Right atrium auricular region (tissue), 2 donors: Measurements from ENCODE around the gene MCC. TPM values are rescaled to one million over a fixed set of nuclear protein-coding genes. Genes with fewer than 3 reads are reported as not detected.

Experiments
- DNase-seq: peaks from one replicate; pipeline ENCODE4 v3.0.0-alpha.2; 2019; ENCODE audit warnings: low spot score
- H3K27ac ChIP-seq, 2 donors: fragments of 200-600 bp; sonication (generic); 1 replicate in 1 of 2; 2 replicates in 1 of 2; pipeline ENCODE4 v1.5.1; 2016 to 2019
- H3K27me3 ChIP-seq, 2 donors: fragments of 200-600 bp; sonication (generic); one replicate each; pipeline versions ENCODE4 v1.5.1 to v1.6.0; 2017 to 2019
- H3K36me3 ChIP-seq: fragments of 200-600 bp; sonication (generic); one replicate; pipeline ENCODE4 v1.5.1; 2016
- H3K4me1 ChIP-seq, 2 donors: fragments of 200-600 bp; sonication (generic); one replicate each; pipeline versions ENCODE4 v1.5.1 to v1.6.0; 2017 to 2019
- H3K4me3 ChIP-seq, 2 donors: fragments of 200-600 bp; sonication (generic); 1 replicate in 1 of 2; 2 replicates in 1 of 2; pipeline ENCODE4 v1.5.1; 2017 to 2019; ENCODE audit warnings: mild to moderate bottlenecking in 1 of 2, moderate library complexity in 1 of 2
- H3K9me3 ChIP-seq, 2 donors: fragments of 200-600 bp; sonication (generic); one replicate each; pipeline ENCODE4 v1.5.1; 2019
- CTCF ChIP-seq, 2 donors: fragments of 200-600 bp; sonication (generic); IDR thresholded peaks; one replicate each; pipeline ENCODE4 v1.5.1; 2019; ENCODE audit warnings: antibody characterized with exemption in 2 of 2
- total RNA-seq, 2 donors: library from RNA; depleted of rRNA; stranded (reverse); fragments of >200 nt; gene quantifications; one replicate each; pipeline ENCODE4 v1.1.0, GENCODE V29; 2016

The MCC gene
- total RNA-seq, 2 donors from 2014 or later = 28.8 to 31.7 TPM

GRCh38 chr5:113319256-113320053 is 168.8 kb downstream of the MCC start:
- Histone ChIP-seq H3K27ac (no peak overlapping the region), H3K9me3 (no peaks in the 10 kb centered on the region), H3K27me3 (no peaks in the 10 kb centered on the region), H3K4me3 (no peak overlapping the region), H3K4me1 (peaks cover 0 to 15% of the 10 kb centered on the region in 2 donors), H3K36me3 (no peaks in the 10 kb centered on the region)
- TF ChIP-seq CTCF (IDR thresholded peaks at IDR 0.05) = no peak
- DNase-seq = no peak

DNA sequence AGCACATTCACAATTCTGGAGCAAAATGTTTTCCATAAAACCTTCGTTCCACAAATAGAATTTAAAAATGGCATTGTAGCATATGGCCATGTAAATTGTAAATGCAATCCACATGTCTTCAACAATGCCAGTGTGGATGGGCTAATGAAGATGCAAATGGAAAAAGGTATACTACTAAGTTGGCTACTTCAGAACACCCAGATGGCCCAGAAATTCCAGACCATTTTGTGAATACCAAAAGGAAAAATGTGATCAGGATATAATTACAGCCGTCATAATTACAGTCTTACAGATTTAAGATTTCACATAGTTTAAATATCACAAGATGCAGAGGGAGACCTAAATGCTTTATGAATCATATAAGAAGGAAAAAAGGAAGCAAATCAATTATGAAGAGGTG is 170.6 kb downstream of the MCC start:
- Histone ChIP-seq H3K9me3 (no peaks in the 10 kb centered on the region), H3K27me3 (no peaks in the 10 kb centered on the region), H3K4me1 (peaks cover 0 to 15% of the 10 kb centered on the region in 2 donors), H3K4me3 (no peak overlapping the region), H3K27ac (no peak overlapping the region), H3K36me3 (no peaks in the 10 kb centered on the region)
- TF ChIP-seq CTCF (IDR thresholded peaks at IDR 0.05) = no peak
- no peak for DNase-seq

DNA sequence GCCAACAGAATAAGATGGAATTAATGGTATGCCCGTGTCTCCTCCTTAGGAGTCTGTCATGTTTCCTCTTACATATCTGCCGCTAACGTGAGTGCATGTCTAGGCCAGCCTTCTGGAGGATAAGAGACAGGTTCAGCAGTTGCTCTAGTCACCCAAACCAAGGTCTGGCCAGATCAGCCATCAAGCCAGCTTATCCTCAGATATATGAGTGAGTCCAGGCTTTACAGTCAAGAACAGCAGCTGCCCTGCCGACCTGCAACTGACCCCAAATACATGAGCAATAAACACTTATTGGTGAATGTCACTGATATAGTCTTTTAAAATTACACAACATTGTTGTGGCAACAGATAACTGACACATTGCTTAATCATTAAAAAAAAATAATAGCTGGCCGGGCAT is 177.0 kb downstream of the MCC start:
- DNase-seq = no peak
- no peaks in the 10 kb centered on the region for H3K36me3 ChIP-seq
- H3K9me3 ChIP-seq = no peaks in the 10 kb centered on the region
- H3K27me3 ChIP-seq = no peaks in the 10 kb centered on the region
- no peaks in the 10 kb centered on the region for H3K4me1 ChIP-seq
- no peak for TF ChIP-seq CTCF (IDR thresholded peaks at IDR 0.05)
- no peak overlapping the region for H3K4me3 ChIP-seq
- no peak overlapping the region for H3K27ac ChIP-seq

DNA sequence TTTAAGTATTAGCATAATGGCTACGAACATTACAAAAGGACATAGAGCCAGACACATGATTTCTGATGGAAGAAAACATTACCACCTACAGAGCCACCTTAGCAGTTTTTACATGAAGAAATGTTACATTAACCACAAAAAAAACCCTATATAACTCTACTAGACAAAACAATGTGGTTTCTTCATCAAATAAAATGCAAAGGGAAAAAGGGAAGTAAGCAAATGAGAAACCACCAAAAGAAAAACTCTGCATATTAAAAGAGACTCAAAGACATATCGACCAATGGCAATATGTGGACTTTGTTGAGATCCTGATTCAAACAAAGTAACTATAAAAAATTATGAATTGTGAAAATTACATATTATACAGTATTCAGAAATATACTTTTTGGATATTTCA is 186.1 kb downstream of the MCC start:
- Histone ChIP-seq H3K4me3 (no peak overlapping the region), H3K27ac (no peak overlapping the region), H3K27me3 (no peaks in the 10 kb centered on the region), H3K36me3 (no peaks in the 10 kb centered on the region), H3K9me3 (no peaks in the 10 kb centered on the region), H3K4me1 (no peaks in the 10 kb centered on the region)
- no peak for DNase-seq
- TF ChIP-seq CTCF (IDR thresholded peaks at IDR 0.05) = no peak

DNA sequence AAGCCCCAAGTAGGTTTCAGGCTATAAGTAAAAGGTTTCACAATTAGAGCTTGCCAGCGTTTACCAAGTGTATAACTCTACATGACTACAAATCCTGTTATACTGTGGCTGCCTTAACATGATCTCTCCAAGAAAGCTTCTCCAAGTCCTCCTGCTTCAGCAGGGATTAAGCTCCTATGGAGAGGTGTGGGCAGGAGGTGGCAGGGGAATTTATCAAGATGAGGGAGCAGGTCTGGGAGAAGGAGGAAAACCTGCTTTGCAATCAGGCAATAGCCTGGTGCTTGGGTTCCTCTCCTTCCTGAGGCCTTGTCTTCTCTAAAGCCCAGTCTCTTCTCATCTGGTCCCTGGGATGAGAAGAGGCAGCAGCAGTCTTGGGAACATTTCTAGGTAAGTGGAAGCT is 188.7 kb downstream of the MCC start:
- Histone ChIP-seq H3K4me3 (no peak overlapping the region), H3K27me3 (no peaks in the 10 kb centered on the region), H3K27ac (no peak overlapping the region), H3K9me3 (no peaks in the 10 kb centered on the region), H3K36me3 (no peaks in the 10 kb centered on the region), H3K4me1 (peaks cover 0 to 12% of the 10 kb centered on the region in 2 donors)
- no peak for DNase-seq
- TF ChIP-seq CTCF (IDR thresholded peaks at IDR 0.05) = no peak

DNA sequence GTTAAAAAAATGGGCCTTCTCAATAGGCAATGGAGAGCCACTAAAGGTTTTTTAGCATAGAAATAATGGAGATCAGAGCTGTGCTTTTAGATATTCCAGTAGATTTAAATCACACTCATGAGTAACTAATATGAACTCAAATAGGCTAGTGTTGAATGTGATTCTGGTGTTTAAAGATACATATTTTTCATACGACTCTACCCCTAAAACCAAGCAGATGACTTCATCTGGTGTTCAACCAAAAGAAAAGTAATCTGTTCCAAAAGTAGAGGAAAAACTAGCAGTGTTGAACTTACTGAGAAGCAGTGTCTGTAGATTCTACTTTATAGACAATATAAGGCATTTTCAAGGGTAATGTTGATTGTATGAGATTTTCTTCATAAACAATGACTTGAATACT is 191.6 kb downstream of the MCC start:
- no peak for DNase-seq
- H3K4me3 ChIP-seq = no peak overlapping the region
- H3K27me3 ChIP-seq = no peaks in the 10 kb centered on the region
- no peaks in the 10 kb centered on the region for H3K9me3 ChIP-seq
- no peaks in the 10 kb centered on the region for H3K36me3 ChIP-seq
- H3K4me1 ChIP-seq = peaks cover 0 to 27% of the 10 kb centered on the region in 2 donors
- H3K27ac ChIP-seq = no peak overlapping the region
- no peak for TF ChIP-seq CTCF (IDR thresholded peaks at IDR 0.05)
